Memory B cell (primary cell): ENCODE measurements around the gene ABCG8.

Source experiments
- ATAC-seq: fragments of 150-1000 bp; cut with Tn5 transposase; 2 replicates; pipeline ENCODE4 v1.10.0; 2021; ENCODE audit warnings: low read depth, mild to moderate bottlenecking, moderate library complexity
- DNase-seq, 2 donors: peaks; one replicate each; pipeline ENCODE4 v3.0.0; 2022; ENCODE audit warnings: low spot score in 2 of 2
- H3K27ac Mint-ChIP-seq: one replicate; pipeline ENCODE4 v1.8.0; 2022; ENCODE audit warnings: mild to moderate bottlenecking, moderate library complexity, mixed read lengths
- H3K27me3 Mint-ChIP-seq: one replicate; pipeline ENCODE4 v1.8.0; 2022; ENCODE audit warnings: mixed read lengths
- H3K36me3 Mint-ChIP-seq: one replicate; pipeline ENCODE4 v1.8.0; 2022; ENCODE audit warnings: mild to moderate bottlenecking, mixed read lengths
- H3K4me1 Mint-ChIP-seq: one replicate; pipeline ENCODE4 v1.8.0; 2022; ENCODE audit warnings: mixed read lengths
- H3K4me3 Mint-ChIP-seq: one replicate; pipeline ENCODE4 v1.8.0; 2022; ENCODE audit warnings: mild to moderate bottlenecking, moderate library complexity, mixed read lengths
- H3K9me3 Mint-ChIP-seq: one replicate; pipeline ENCODE4 v1.8.0; 2022; ENCODE audit warnings: mixed read lengths

ABCG8 gene

GRCh38 chr2:43814711-43815110, 24.1 kb upstream of the ABCG8 start:
- no peaks in the 10 kb centered on the region for H3K9me3 Mint-ChIP-seq
- ATAC-seq (no peak), DNase-seq (no peak)
- H3K27ac Mint-ChIP-seq: no peak overlapping the region
- H3K36me3 Mint-ChIP-seq: peaks cover 4% of the 10 kb centered on the region
- no peaks in the 10 kb centered on the region for H3K27me3 Mint-ChIP-seq
- H3K4me1 Mint-ChIP-seq: no peaks in the 10 kb centered on the region
- H3K4me3 Mint-ChIP-seq: no peak overlapping the region

DNA sequence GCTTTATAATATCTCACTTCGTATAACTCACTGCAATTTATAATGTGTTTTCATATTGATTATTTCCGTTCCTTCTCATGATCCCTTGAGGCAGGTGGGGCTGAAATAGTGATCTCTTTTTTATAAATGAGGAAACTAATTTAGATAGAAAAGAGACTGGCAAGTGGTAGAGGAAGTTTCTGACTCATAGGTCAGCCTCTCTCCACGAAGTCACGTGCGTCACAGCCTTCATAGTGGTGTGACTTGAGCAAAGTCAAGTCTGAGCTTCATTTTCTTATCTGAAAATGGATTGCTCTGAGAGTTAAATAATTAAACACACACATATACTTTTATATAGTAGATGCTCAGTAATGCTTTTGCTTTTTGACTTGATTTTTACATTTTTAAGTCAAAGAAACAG, 20.0 kb upstream of the ABCG8 start:
- Mint-ChIP-seq H3K4me3 (no peak overlapping the region), H3K4me1 (no peaks in the 10 kb centered on the region), H3K27me3 (peaks cover 12% of the 10 kb centered on the region), H3K27ac (no peak overlapping the region), H3K36me3 (peaks cover 4% of the 10 kb centered on the region), H3K9me3 (no peaks in the 10 kb centered on the region)
- DNase-seq (no peak), ATAC-seq (peak; percentile 78)

DNA sequence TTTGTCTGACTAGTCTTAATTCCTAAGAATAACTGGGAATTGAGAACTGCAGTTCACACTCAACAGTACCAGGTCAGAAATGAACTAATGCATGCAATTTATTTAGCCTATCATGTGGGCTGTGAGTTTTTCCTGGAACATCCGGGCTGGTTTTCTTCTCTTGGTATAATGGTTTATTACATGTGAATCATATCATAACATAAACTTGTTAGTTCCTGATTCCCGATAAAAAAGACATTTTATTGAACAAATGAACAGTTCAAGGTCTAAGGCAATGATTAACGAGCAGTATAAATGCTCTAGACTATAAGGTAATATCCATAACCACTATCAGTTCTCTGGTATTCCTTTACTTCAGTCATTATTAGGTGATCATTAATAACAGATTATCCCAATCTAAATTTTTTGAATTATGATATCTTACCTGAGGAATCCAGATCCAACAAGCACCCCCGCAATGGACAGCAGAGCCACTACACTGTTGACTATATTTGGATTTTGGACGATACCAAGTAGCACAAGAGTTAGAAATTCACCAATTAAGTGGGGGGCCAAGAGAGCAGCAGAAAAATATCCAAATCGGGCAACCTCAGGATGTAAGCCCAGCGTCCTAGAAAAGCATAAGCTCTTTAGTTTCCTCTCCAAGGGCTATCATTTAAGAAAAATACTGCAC, 19.1 kb upstream of the ABCG8 start:
- H3K9me3 Mint-ChIP-seq: no peaks in the 10 kb centered on the region
- ATAC-seq: no peak
- no peak for DNase-seq
- peaks cover 4% of the 10 kb centered on the region for H3K36me3 Mint-ChIP-seq
- H3K4me1 Mint-ChIP-seq: no peaks in the 10 kb centered on the region
- H3K27me3 Mint-ChIP-seq: peaks cover 13% of the 10 kb centered on the region
- H3K27ac Mint-ChIP-seq: no peak overlapping the region
- H3K4me3 Mint-ChIP-seq: no peak overlapping the region

DNA sequence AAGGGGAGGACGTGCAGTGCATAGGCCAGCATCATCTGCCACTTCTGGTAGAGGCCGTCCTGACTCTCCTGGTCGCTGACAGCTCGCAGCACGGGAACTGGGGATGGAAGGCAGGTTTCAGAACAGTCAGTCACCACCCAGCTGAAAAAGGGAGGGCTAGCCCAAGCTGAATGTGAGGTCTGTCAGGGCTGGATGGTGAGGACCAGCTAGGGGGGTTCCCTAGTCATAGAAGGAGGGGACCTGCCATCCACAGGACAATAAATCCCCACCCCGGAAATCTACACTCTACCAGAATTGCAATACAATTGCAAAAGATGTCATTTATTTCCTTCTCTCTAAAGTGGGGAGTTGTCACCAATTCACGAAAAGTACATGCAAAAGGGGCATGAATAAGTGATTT, 15.9 kb upstream of the ABCG8 start:
- Mint-ChIP-seq H3K4me1 (no peaks in the 10 kb centered on the region), H3K27ac (no peak overlapping the region), H3K27me3 (peaks cover 16% of the 10 kb centered on the region), H3K9me3 (no peaks in the 10 kb centered on the region), H3K4me3 (no peak overlapping the region), H3K36me3 (no peaks in the 10 kb centered on the region)
- DNase-seq (no peak), ATAC-seq (no peak)

DNA sequence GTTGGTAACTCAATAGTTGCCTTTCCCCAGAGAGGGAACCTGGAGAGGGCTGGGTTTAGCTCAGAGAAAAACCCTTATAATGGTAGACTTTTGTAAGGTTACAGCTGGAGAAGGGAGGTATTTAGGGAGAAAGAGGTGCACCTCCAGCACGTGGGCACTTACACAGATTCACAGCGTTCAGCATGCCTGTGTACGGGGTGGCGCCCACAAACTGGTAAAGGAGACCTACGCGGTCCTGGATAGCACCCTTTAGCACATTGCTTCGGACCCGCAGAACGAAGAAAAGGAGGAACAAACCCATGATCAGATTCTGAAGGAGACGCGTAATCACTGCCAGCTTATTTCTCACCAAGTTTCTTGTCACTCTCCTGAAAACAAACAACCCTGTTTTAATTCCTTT, 15.0 kb upstream of the ABCG8 start:
- H3K27me3 Mint-ChIP-seq: peaks cover 18% of the 10 kb centered on the region
- no peak overlapping the region for H3K4me3 Mint-ChIP-seq
- ATAC-seq: no peak
- no peaks in the 10 kb centered on the region for H3K4me1 Mint-ChIP-seq
- H3K36me3 Mint-ChIP-seq: no peaks in the 10 kb centered on the region
- no peaks in the 10 kb centered on the region for H3K9me3 Mint-ChIP-seq
- DNase-seq: no peak
- no peak overlapping the region for H3K27ac Mint-ChIP-seq

- Mint-ChIP-seq H3K4me1 (no peaks in the 10 kb centered on the region), H3K4me3 (no peak overlapping the region), H3K27me3 (peaks cover 21% of the 10 kb centered on the region), H3K9me3 (no peaks in the 10 kb centered on the region), H3K36me3 (no peaks in the 10 kb centered on the region), H3K27ac (no peak overlapping the region)
- ATAC-seq (no peak), DNase-seq (no peak)
Observed at GRCh38 chr2:43824512-43824911, 14.3 kb upstream of the ABCG8 start.

DNA sequence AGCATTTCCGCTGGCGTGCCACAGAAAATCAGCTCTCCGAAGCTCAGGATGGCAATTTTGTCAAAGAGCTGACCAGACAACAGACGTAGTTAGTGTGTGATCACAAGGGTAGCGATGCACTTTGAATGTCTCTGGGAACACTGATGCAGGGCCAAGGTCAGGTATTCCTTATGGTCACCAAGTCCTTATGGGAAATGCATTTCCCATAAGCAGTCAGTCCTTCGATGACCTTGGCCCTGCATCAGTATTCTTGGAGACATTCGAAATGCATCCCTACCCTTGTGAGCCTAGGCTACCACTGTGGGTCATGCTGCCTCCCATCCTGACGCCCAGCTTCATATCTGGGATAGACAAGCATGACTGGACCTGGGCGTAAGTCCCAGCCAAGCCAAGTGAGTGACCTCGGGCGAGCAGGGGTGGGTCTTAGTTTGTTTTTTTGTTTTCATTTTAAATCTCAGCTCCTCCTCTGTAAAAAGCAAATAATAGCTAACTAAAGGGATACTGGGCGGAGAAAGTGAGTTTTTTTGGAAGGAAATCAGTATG, 13.7 kb upstream of the ABCG8 start:
- Mint-ChIP-seq H3K4me3 (no peak overlapping the region), H3K4me1 (no peaks in the 10 kb centered on the region), H3K27ac (no peak overlapping the region), H3K36me3 (no peaks in the 10 kb centered on the region), H3K27me3 (peaks cover 23% of the 10 kb centered on the region), H3K9me3 (no peaks in the 10 kb centered on the region)
- no peak for ATAC-seq
- no peak for DNase-seq

GRCh38 chr2:43825841-43826240, 12.9 kb upstream of the ABCG8 start:
- no peaks in the 10 kb centered on the region for H3K36me3 Mint-ChIP-seq
- ATAC-seq: no peak
- DNase-seq: no peak
- no peak overlapping the region for H3K27ac Mint-ChIP-seq
- no peaks in the 10 kb centered on the region for H3K9me3 Mint-ChIP-seq
- no peak overlapping the region for H3K4me3 Mint-ChIP-seq
- no peaks in the 10 kb centered on the region for H3K4me1 Mint-ChIP-seq
- H3K27me3 Mint-ChIP-seq: peaks cover 26% of the 10 kb centered on the region

- no peak for DNase-seq
- ATAC-seq: no peak
- H3K36me3 Mint-ChIP-seq: no peaks in the 10 kb centered on the region
- peaks cover 3% of the 10 kb centered on the region for H3K4me1 Mint-ChIP-seq
- no peak overlapping the region for H3K4me3 Mint-ChIP-seq
- no peaks in the 10 kb centered on the region for H3K9me3 Mint-ChIP-seq
- H3K27ac Mint-ChIP-seq: no peak overlapping the region
- peaks cover 25% of the 10 kb centered on the region for H3K27me3 Mint-ChIP-seq
Observed at GRCh38 chr2:43826305-43827250, 12.2 kb upstream of the ABCG8 start.

GRCh38 chr2:43831543-43832294, 7.1 kb upstream of the ABCG8 start:
- H3K27ac Mint-ChIP-seq: no peak overlapping the region
- no peaks in the 10 kb centered on the region for H3K36me3 Mint-ChIP-seq
- no peak overlapping the region for H3K4me3 Mint-ChIP-seq

DNA sequence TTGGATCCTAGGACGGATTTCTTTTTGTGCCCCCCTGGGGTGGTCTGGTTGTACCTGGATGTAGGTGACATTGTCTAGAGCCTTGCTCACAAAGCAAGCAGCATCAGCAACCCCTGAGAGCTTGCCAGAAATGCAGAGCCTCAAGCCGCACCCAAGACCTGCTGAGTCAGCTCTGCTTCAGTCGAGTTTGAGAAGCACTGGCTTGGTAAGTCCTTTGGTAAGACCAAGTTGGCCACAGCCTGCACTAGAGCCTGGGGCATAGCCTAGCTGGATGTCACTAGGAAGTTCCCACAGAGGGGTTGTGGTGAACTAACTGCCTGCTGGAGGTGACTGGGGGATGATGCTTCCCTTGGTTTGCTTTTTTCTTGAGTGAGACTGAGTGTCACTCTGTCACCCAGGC, 6.3 kb upstream of the ABCG8 start:
- Mint-ChIP-seq H3K27ac (no peak overlapping the region), H3K4me3 (no peak overlapping the region), H3K4me1 (peaks cover 3% of the 10 kb centered on the region), H3K36me3 (no peaks in the 10 kb centered on the region), H3K9me3 (no peaks in the 10 kb centered on the region), H3K27me3 (peaks cover 15% of the 10 kb centered on the region)
- ATAC-seq (no peak), DNase-seq (no peak)

More at GRCh38 chr2:43831543-43832294, 7.1 kb upstream of the ABCG8 start:
- H3K27me3 Mint-ChIP-seq: peaks cover 15% of the 10 kb centered on the region
- DNase-seq: no peak
- H3K4me1 Mint-ChIP-seq: peaks cover 3% of the 10 kb centered on the region
- ATAC-seq: no peak
- no peaks in the 10 kb centered on the region for H3K9me3 Mint-ChIP-seq

DNA sequence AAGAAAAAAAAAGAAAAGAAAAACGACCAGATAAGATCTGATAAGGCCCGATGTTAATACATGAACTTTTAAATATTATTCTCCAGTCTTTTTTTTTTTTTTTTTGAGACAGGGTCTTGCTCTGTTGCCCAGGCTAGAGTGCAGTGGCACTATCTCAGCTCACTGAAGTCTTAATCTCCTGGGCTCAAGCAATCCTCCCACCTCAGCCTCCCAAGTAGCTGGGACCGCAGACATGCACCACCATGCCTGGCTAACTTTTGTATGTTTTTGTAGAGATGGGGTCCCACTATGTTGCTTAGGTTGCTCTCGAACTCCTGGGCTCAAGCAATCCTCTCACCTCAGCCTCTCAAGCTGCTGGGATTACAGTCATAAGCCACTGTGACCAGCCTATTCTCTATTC, 1.7 kb upstream of the ABCG8 start:
- no peak overlapping the region for H3K4me3 Mint-ChIP-seq

GRCh38 chr2:43837831-43838559, 776 bp upstream of the ABCG8 start:
- Mint-ChIP-seq H3K36me3 (no peaks in the 10 kb centered on the region), H3K4me1 (no peaks in the 10 kb centered on the region), H3K27me3 (peaks cover 7% of the 10 kb centered on the region), H3K4me3 (no peak overlapping the region), H3K27ac (no peak overlapping the region), H3K9me3 (no peaks in the 10 kb centered on the region)
- DNase-seq (no peak), ATAC-seq (no peak)

More for the DNA sequence above, 1.7 kb upstream of the ABCG8 start:
- ATAC-seq (no peak), DNase-seq (no peak)
- Mint-ChIP-seq H3K27me3 (peaks cover 7% of the 10 kb centered on the region), H3K36me3 (no peaks in the 10 kb centered on the region), H3K4me1 (no peaks in the 10 kb centered on the region), H3K27ac (no peak overlapping the region), H3K9me3 (no peaks in the 10 kb centered on the region)
